NCI-H2029 treated with DMSO at 0.1 percent for 48 hours (cell line): ENCODE results near the gene GAS2L1.

ENCODE experiments used
- DNase-seq: peaks from one replicate; lab custom pipeline; 2025; lab: John Stamatoyannopoulos, UW

GAS2L1 gene

DNA sequence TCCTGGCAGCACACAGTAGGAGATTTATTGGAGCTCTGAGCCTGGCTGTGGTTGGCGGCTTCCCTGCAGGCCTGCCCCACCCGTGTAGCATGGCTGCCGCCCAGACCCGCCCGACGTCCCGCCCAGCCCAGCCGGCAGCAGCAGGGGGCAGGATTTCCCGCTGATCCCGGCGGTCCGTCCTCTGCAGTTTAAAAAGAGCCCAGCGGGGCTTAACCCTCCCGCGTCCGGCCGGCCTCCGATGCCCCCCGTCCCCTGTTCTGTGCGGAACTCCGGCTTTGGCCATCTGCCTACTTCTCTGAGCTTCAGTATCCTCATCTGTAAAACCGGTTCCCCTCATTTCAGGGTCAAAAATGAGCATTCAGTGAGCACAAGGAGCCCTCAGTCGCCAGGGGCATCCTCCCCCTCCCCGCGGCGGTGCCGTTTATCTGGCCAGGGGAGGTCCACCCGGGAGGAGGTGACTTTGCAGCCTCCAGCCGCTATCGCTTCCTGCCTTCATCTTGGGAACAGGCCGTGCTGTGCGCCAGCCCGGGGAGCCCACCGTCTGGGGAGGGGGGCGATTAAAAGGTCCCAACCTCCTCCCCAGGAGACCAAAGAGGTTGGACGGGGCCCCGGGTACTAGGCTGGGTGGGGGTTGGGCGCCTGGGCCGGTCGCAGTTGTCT, at the start of gene GAS2L1:
GAS2L1 (plus strand) TSS at position 476 of the 660 bp plus-strand sequence. CDS start 1,456 bp downstream, outside the sequence.
- no peak for DNase-seq

GRCh38 chr22:29257751-29258181, 48.7 kb upstream of the GAS2L1 start:
- no peak for DNase-seq

- DNase-seq: no peak
These were observed 47.8 kb upstream of the GAS2L1 start for GRCh38 chr22:29258407-29259252.

DNA sequence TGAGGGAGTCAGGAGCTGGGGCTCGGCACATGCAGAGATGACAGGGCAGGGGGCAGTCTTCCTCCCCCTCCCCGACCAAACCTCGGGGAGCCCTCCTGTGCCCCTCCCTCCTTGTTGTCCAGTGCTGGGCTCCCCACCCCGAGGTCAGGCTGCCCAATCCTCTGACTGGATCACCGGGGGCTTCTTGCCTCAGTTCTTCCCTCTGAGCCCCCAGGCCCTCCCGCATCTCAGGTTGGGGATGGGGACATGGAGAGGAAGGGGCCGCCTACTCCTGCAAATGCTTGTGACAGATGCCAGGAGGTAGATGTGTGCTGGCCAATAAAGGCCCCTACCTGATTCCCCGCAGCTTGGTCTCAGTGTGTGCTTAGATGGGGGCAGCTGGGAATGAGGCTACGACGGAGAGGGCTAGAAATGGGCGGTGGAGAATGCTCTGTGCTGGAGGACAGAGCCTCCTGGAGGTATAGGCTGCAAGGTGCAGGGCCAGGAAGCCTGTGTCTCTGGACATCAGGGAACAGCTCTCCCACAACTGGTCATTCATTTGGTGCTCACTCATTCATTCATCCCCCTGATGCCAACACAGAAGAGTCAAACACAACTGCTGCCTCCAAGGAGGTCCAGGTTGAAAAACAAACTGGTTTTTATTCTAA, 47.1 kb upstream of the GAS2L1 start:
- DNase-seq: no peak

GRCh38 chr22:29260031-29260560, 46.4 kb upstream of the GAS2L1 start:
- no peak for DNase-seq

DNA sequence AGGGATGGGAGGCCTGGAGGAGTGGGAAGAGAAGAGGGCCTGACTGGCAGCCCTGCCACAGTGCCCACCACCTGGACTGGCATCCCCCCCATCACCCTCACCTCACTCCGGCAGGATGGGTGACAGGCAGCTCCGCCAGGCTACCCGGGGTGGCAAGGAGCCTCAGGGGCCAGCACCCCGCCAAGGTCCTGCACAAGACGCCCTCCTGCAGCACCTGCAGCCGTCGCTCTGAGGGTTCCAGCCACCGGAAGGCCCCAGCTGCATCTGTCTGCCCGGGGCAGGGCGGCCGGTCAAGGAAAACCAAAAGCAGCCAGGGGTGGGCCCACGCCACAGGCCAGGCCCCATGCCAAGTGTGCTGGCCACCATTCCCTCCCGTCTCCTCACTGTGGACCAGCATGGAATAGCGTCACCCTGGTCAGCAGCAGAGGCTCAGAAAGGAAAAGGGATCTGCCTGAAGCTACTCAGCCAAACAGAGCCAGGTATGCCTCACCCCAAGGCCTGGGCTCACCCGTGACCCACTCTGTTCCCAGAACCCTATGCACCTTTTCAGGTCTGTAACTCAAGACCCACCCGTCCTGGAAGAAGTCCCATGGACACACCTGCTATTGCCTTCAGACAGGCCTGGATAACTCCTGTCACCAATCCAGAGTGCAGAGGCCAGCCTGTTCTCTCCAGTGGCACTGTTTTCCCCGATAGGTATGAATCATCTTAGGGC, 45.7 kb upstream of the GAS2L1 start:
- DNase-seq: no peak

GRCh38 chr22:29263791-29264276, 42.6 kb upstream of the GAS2L1 start:
- DNase-seq: no peak

GRCh38 chr22:29265305-29265704, 41.1 kb upstream of the GAS2L1 start:
- DNase-seq: no peak

DNA sequence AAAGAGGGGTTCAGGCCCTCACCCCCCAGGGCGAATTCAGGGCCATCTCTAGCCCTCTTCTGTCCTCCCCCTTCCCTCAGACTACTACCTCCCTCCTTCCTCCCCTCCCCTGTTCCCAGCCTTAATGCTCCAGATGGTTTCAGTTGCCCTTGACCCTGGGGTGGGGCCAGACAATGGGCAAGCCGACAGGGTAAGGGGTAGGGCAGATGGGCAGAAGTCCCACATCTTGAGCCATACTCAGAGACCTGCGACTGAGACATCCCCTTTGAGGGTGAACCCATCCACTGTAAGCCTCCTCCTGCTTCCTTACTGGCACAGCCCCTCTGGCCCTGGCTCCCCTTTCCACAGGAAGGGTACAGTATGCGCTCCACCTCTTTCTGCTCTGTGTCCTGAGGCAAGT, 40.5 kb upstream of the GAS2L1 start:
- DNase-seq: no peak

DNA sequence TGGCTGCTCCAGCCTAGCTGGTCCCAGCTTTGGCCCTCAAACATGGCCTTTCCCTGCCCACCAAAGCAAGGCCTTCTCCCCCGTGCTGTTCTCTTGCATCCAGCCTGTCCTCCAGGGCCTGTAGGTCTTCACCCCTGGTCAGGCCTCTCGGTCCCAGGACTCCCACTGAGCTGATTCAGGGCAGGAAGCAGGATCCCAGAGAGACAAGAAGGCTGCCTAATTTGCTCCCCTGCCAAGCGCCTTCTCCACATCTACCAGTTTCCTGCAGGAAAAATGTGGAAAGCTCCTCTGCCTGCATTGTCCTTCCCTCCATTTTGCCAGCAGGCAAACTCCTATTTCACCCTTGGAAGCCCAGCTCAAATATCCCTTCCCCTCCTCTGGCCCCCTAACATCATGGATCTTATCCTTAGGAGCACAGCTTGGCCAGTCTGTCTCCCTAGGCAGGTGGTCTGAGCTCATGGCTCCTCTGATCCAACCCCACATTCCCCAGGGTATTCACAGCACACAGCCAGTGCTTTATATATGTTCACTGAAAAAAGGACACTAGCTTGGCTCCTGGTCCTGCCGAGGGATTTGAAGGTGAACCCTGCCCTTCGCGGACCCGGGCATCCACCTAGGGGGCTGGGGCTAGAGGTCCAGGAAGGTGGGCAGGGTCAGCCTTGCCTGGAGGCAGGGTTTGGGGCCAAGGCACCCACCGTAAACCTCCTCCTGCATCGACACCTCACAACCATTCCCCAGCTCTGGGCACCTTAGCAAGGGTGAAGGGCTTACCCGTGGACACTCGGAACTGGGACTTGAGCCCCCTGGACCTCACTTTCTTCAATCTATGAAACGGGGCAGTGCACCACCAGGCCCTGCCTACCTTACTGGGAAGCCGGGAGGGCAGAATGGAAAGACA, 39.6 kb upstream of the GAS2L1 start:
- no peak for DNase-seq

- DNase-seq: no peak
These were observed 39.0 kb upstream of the GAS2L1 start for GRCh38 chr22:29267462-29267857.

DNA sequence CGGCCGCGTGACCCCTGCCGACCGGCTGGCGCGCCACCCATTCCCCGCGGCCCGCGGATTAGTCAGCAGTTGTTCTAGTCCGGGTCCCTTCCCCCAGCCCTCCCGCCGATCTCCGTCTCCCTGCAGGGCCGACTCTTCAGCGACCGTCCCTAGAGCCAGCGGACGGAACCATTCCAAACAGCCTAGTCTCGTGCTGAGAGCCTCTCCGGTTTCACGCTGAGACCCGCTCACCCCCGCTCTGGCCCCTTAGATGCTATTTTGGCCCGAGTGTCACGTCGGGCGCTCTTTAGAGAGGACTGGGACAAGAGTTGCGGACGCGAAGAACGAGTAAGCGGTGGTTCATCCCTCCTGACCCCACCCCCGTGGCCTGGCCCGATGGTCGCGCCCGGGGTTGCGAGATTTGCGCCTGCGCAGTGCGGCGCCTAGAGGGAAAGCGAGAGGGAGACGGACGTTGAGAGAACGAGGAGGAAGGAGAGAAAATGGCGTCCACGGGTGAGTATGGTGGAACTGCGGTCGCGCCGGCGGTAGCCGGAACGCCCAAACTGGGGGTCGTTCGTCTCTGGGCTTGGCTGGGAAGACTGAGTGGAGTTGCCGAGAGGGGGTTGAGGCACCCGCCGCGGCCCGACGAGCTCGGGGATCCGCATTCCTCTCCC, 38.5 kb upstream of the GAS2L1 start, which contains the start of the genes EWSR1 and RHBDD3:
EWSR1 (plus strand) TSS at position 411 of the 653 bp plus-strand sequence; CDS start at position 480, 69 bp downstream.
RHBDD3 (minus strand) TSS at position 124 of the 653 bp plus-strand sequence. CDS start 2,355 bp downstream, outside the sequence.
- DNase-seq: peak; percentile 80

- no peak for DNase-seq
These were observed 37.8 kb upstream of the GAS2L1 start for GRCh38 chr22:29268511-29269229.

DNA sequence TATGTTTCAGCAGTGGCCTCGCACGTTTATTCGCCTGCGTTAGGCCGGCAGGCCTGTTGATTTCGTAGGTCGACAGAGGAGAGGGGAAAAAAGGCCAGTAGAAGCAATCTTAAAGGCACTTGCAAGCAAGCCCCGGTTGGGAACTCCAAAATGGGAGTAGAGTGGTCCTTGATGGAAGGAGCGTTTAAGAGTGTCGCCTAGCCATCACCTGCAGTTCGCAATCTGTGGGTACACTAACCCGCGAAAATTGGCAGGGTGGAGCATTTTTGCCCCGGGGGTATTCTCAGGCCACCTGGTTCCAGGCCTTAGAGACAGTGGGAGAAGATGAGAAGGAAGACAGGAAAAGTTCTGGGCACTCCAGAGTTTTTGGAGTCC, 37.2 kb upstream of the GAS2L1 start:
- no peak for DNase-seq

- no peak for DNase-seq
These were observed 36.5 kb upstream of the GAS2L1 start for GRCh38 chr22:29269731-29270474.

- DNase-seq: no peak
These were observed 35.8 kb upstream of the GAS2L1 start for GRCh38 chr22:29270475-29271271.

DNA sequence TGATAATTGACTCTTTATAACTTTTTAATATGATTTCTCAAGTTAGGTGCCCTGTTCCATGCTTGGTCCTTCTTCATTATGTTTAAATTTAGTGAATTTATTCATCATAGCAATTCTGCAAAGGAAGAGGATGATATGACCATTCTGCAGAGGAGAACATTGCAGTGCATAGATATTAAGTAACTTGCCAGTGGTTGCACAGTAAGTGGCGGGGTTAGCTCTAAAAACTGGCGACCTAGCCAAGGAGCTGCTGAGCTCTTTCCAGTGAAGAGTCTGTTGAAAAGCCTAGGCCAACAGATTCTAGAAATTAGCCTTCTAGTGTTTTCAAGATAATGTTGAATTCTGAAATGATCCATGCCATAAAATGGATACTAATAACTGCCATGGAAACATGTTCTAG, 33.8 kb upstream of the GAS2L1 start:
- no peak for DNase-seq

DNA sequence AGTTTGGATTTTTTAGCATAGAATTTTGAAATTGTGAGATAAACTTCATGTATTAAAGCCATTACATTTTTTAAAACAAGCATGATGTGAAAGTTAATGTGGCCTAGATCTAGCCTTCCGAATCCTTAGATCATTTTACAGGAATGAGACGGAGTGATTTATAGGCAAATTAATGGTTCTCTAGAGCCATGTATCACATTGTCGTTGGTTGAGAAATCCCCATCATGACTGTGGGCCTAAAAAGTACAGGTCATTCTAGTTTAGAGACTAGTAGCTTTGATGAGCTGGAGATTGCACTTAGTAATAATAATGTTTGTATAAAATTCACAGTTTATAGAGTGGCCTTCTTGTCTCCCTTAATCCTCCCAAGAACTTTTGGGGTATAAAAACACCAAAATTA, 31.3 kb upstream of the GAS2L1 start:
- DNase-seq: no peak
